Measurements from ENCODE around the gene MSANTD7.

MSANTD7 gene

GRCh38 chr10:14822879-14823755 is 15.0 kb upstream of the MSANTD7 start:
- Histone ChIP-seq H3K36me3 (ENCODE audit: insufficient read depth, low read length) (no peaks in the 10 kb centered on the region), H3K9me3 (ENCODE audit: control insufficient read depth, insufficient read depth, low read length) (no peaks in the 10 kb centered on the region), H3K4me1 (ENCODE audit: insufficient read depth, low read length) (peaks cover 4% of the 10 kb centered on the region; the same call in 1 of the 2 replicates), H3K9ac (ENCODE audit: low read depth, low read length) (no peak overlapping the region)

- no peaks in the 10 kb centered on the region for H3K9me3 ChIP-seq (ENCODE audit: control insufficient read depth, insufficient read depth, low read length)
- no peak overlapping the region for H3K9ac ChIP-seq (ENCODE audit: low read depth, low read length)
- H3K36me3 ChIP-seq (ENCODE audit: insufficient read depth, low read length) = no peaks in the 10 kb centered on the region
- peaks cover 4% of the 10 kb centered on the region; the same call in 1 of the 2 replicates for H3K4me1 ChIP-seq (ENCODE audit: insufficient read depth, low read length)
Measured at GRCh38 chr10:14823966-14824365, 14.1 kb upstream of the MSANTD7 start.

- Histone ChIP-seq H3K9me3 (ENCODE audit: control insufficient read depth, insufficient read depth, low read length) (no peaks in the 10 kb centered on the region), H3K36me3 (ENCODE audit: insufficient read depth, low read length) (no peaks in the 10 kb centered on the region), H3K4me1 (ENCODE audit: insufficient read depth, low read length) (peaks cover 4% of the 10 kb centered on the region; the same call in 1 of the 2 replicates), H3K9ac (ENCODE audit: low read depth, low read length) (no peak overlapping the region)
Measured at GRCh38 chr10:14826076-14826829, 11.9 kb upstream of the MSANTD7 start.

DNA sequence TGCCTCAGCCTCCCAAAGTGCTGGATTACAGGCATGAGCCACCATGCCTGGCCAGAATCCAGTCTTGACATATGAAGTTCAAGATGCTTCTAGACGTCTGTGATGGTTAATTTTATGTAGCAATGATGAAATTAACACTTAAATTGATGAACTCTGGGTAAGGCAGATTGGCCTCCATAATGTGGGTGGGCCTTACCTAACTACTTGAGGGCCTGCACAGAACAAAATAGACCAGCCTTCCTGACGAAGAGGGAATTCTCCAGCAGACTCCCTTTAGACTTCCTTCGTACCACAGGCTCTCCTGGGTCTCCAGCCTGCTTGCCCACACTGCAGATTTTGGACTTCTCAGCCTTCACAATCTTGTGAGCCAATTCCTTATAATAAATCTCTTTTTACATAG is 5.0 kb upstream of the MSANTD7 start:
- H3K9me3 ChIP-seq (ENCODE audit: control insufficient read depth, insufficient read depth, low read length) = no peaks in the 10 kb centered on the region
- H3K9ac ChIP-seq (ENCODE audit: low read depth, low read length) = no peak overlapping the region
- no peaks in the 10 kb centered on the region for H3K4me1 ChIP-seq (ENCODE audit: insufficient read depth, low read length)
- no peaks in the 10 kb centered on the region for H3K36me3 ChIP-seq (ENCODE audit: insufficient read depth, low read length)

GRCh38 chr10:14836208-14836607 is 1.9 kb upstream of the MSANTD7 start:
- no peak overlapping the region for H3K9ac ChIP-seq (ENCODE audit: low read depth, low read length)
- no peaks in the 10 kb centered on the region; the same call in 1 of the 2 replicates for H3K36me3 ChIP-seq (ENCODE audit: insufficient read depth, low read length)
- H3K9me3 ChIP-seq (ENCODE audit: control insufficient read depth, insufficient read depth, low read length) = no peaks in the 10 kb centered on the region
- H3K4me1 ChIP-seq (ENCODE audit: insufficient read depth, low read length) = no peaks in the 10 kb centered on the region

- Histone ChIP-seq H3K9ac (ENCODE audit: low read depth, low read length) (peak overlapping the region; percentile 83), H3K4me1 (ENCODE audit: insufficient read depth, low read length) (no peaks in the 10 kb centered on the region), H3K9me3 (ENCODE audit: control insufficient read depth, insufficient read depth, low read length) (no peaks in the 10 kb centered on the region), H3K36me3 (ENCODE audit: insufficient read depth, low read length) (peaks cover 6% of the 10 kb centered on the region; the same call in 1 of the 2 replicates)
Measured at GRCh38 chr10:14837003-14837756, 926 bp upstream of the MSANTD7 start.

DNA sequence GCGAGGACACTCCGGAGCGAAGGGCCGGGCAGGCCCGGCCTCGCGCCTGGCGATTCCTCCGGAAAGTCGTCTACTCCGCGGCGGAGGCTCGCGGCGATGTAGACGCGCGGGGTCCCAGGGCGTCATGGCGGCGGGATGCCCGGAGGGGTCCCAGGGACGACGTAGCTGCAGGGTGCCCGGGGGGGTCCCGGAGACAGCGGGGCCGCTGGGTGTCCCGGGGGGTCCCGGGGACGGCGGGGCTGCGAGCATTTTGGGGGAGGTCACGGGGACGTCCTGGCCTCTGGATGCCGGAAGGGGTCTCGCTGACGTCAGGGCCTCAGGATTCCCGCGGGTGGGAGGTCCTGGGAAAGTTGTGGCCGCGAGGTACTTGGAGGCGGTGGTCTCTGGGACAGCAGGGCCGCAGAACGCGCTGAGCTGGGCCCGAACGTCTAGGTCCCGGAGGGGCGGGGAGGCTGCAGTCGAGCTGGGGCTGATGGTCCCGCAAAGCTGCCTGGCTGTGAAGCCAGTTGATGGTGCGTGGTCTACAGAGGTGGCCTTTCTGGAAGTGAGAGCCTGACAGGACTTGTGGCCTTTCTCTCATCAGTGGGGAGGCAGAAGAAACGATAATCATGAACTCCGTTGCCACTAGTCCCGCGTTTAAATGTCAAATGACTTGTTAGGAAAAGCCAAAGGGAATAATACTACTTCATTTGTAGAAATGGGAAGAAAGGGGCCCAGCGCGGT is 637 bp downstream of the MSANTD7 start:
- Histone ChIP-seq H3K36me3 (ENCODE audit: insufficient read depth, low read length) (peaks cover 11% of the 10 kb centered on the region; the same call in 1 of the 2 replicates), H3K9ac (ENCODE audit: low read depth, low read length) (peak overlapping the region; percentile 76), H3K9me3 (ENCODE audit: control insufficient read depth, insufficient read depth, low read length) (no peaks in the 10 kb centered on the region), H3K4me1 (ENCODE audit: insufficient read depth, low read length) (no peaks in the 10 kb centered on the region)

DNA sequence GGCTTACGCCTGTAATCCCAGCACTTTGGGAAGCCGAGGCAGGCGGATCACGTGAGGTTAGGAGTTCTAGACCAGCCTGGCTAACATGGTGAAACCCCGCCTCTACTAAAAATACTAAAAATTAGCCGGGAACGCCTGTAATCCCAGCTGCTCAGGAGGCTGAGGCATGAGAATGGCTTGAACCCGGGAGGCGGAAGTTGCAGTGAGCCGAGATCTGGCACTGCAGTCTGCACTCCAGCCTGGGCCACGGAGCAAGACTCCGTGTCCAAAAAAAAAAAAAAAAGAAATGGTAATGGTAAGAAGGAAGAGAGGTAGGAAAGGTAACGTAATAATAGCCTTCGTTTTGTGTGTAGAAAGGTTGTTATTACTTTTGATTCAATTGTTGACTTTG is 1.2 kb downstream of the MSANTD7 start:
- H3K36me3 ChIP-seq (ENCODE audit: insufficient read depth, low read length) = peaks cover 11% of the 10 kb centered on the region; the same call in 1 of the 2 replicates

DNA sequence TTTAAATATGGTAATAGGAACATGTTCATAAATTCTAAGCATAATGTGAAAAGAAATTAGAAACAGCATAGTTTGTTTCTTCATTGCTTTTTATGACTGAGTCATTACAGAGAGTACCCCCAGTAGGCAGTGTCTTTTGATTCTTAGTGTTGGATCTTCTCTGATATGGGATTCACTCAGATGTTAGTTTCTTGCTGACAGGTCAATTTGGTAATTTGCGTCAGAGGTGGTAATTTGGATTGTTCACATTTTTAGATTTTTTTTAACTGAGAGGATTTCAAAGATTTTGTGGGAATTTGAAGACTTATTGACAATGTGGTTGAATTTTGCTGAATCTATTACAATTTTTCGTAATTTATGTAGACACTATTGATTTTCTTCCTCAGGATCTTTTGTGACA is 2.1 kb downstream of the MSANTD7 start:
- Histone ChIP-seq H3K36me3 (ENCODE audit: insufficient read depth, low read length) (peaks cover 11% of the 10 kb centered on the region; the same call in 1 of the 2 replicates), H3K9ac (ENCODE audit: low read depth, low read length) (no peak overlapping the region), H3K9me3 (ENCODE audit: control insufficient read depth, insufficient read depth, low read length) (no peaks in the 10 kb centered on the region), H3K4me1 (ENCODE audit: insufficient read depth, low read length) (no peaks in the 10 kb centered on the region)

More for the DNA sequence above, 1.2 kb downstream of the MSANTD7 start:
- peak overlapping the region; percentile 76; the same call in 1 of the 2 replicates for H3K9ac ChIP-seq (ENCODE audit: low read depth, low read length)
- no peaks in the 10 kb centered on the region for H3K4me1 ChIP-seq (ENCODE audit: insufficient read depth, low read length)
- H3K9me3 ChIP-seq (ENCODE audit: control insufficient read depth, insufficient read depth, low read length) = no peaks in the 10 kb centered on the region

- Histone ChIP-seq H3K4me1 (ENCODE audit: insufficient read depth, low read length) (no peaks in the 10 kb centered on the region), H3K36me3 (ENCODE audit: insufficient read depth, low read length) (peaks cover 11% of the 10 kb centered on the region; the same call in 1 of the 2 replicates), H3K9me3 (ENCODE audit: control insufficient read depth, insufficient read depth, low read length) (no peaks in the 10 kb centered on the region), H3K9ac (ENCODE audit: low read depth, low read length) (no peak overlapping the region)
Measured at GRCh38 chr10:14843327-14843988, 5.4 kb downstream of the MSANTD7 start.

GRCh38 chr10:14844948-14845347 is 6.8 kb downstream of the MSANTD7 start:
- no peaks in the 10 kb centered on the region for H3K9me3 ChIP-seq (ENCODE audit: control insufficient read depth, insufficient read depth, low read length)
- H3K4me1 ChIP-seq (ENCODE audit: insufficient read depth, low read length) = no peaks in the 10 kb centered on the region
- peaks cover 11% of the 10 kb centered on the region; the same call in 1 of the 2 replicates for H3K36me3 ChIP-seq (ENCODE audit: insufficient read depth, low read length)
- no peak overlapping the region for H3K9ac ChIP-seq (ENCODE audit: low read depth, low read length)

GRCh38 chr10:14852236-14852635 is 14.1 kb downstream of the MSANTD7 start:
- no peaks in the 10 kb centered on the region for H3K4me1 ChIP-seq (ENCODE audit: insufficient read depth, low read length)
- no peak overlapping the region for H3K9ac ChIP-seq (ENCODE audit: low read depth, low read length)
- no peaks in the 10 kb centered on the region for H3K9me3 ChIP-seq (ENCODE audit: control insufficient read depth, insufficient read depth, low read length)
- peaks cover 6% of the 10 kb centered on the region for H3K36me3 ChIP-seq (ENCODE audit: insufficient read depth, low read length)

- no peaks in the 10 kb centered on the region for H3K4me1 ChIP-seq (ENCODE audit: insufficient read depth, low read length)
- H3K9ac ChIP-seq (ENCODE audit: low read depth, low read length) = no peak overlapping the region
- no peaks in the 10 kb centered on the region for H3K9me3 ChIP-seq (ENCODE audit: control insufficient read depth, insufficient read depth, low read length)
- H3K36me3 ChIP-seq (ENCODE audit: insufficient read depth, low read length) = peaks cover 6% of the 10 kb centered on the region
Measured at GRCh38 chr10:14855453-14855852, 17.3 kb downstream of the MSANTD7 start.
